Measurements from ENCODE around the gene LMO3. TPM values are rescaled to one million over a fixed set of nuclear protein-coding genes. Genes with fewer than 3 reads are reported as not detected.

LMO3 gene
- total and polyA plus RNA-seq, 2 experiments from 2014 or later: 7.9 to 15.1 TPM

DNA sequence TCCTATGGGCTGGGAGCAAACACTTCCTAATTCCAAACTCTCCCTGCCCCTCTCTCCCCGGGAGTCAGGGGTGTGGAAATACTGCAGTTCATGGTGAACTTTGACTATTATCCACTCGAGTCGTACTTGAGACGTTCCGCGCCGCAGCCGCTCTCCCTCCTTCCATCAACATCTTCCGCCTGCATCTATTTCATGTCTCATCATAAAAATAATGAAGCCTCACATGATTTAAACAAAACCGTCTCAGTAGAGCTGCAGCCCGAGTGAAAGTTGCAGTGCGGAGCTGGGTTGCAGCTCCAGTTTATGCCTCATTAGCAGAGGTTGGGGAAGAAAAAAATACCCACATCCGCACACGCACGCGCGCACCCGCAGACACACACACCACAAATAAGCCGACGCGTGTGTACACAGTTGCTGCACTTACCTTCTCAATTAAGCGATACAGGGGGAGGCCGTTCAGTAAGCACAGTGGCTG, 283 bp downstream of the LMO3 start:
- no peak overlapping the region for H3K27ac Mint-ChIP-seq
- no peaks in the 10 kb centered on the region for H3K36me3 Mint-ChIP-seq (ENCODE audit: low read depth)
- Histone ChIP-seq H3K9me2 (ENCODE audit: insufficient read depth) (no peaks in the 10 kb centered on the region), H3K4me2 (peak overlapping the region; percentile 97), H4K20me1 (replicated peaks; ENCODE audit: insufficient read depth) (no peaks in the 10 kb centered on the region), H3K27ac (ENCODE audit: low read depth) (no peak overlapping the region), H3F3A (replicated peaks; ENCODE audit: low read depth) (peaks cover 4% of the 10 kb centered on the region; the same call in 1 of the 2 replicates), H2AFZ (peak overlapping the region; percentile 65), H3K4me3 (peak overlapping the region; percentile 85), H3K4me1 (ENCODE audit: insufficient read depth) (peaks cover 67% of the 10 kb centered on the region), H3K79me2 (replicated peaks; ENCODE audit: insufficient read depth) (no peaks in the 10 kb centered on the region; the same call in 1 of the 2 replicates), H3K27me3 (ENCODE audit: insufficient read depth) (peaks cover 60% of the 10 kb centered on the region), H3K36me3 (ENCODE audit: insufficient read depth) (no peaks in the 10 kb centered on the region)
- H3K9me3 Mint-ChIP-seq: no peaks in the 10 kb centered on the region
- peak; percentile 41 for TF ChIP-seq EZH2 (IDR thresholded peaks at IDR 0.05; ENCODE audit: low read depth, unreplicated experiment)
- TF ChIP-seq, protein P1, sequence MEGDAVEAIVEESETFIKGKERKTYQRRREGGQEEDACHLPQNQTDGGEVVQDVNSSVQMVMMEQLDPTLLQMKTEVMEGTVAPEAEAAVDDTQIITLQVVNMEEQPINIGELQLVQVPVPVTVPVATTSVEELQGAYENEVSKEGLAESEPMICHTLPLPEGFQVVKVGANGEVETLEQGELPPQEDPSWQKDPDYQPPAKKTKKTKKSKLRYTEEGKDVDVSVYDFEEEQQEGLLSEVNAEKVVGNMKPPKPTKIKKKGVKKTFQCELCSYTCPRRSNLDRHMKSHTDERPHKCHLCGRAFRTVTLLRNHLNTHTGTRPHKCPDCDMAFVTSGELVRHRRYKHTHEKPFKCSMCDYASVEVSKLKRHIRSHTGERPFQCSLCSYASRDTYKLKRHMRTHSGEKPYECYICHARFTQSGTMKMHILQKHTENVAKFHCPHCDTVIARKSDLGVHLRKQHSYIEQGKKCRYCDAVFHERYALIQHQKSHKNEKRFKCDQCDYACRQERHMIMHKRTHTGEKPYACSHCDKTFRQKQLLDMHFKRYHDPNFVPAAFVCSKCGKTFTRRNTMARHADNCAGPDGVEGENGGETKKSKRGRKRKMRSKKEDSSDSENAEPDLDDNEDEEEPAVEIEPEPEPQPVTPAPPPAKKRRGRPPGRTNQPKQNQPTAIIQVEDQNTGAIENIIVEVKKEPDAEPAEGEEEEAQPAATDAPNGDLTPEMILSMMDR (conservative IDR thresholded peaks at IDR 0.05; ENCODE audit: low read depth in 2 of 2): no peak
- peak; percentile 12 for DNase-seq (ENCODE audit: low spot score)
- peaks cover 69% of the 10 kb centered on the region for H3K4me1 Mint-ChIP-seq
- H3K27me3 Mint-ChIP-seq (ENCODE audit: insufficient read depth, low read depth, poor library complexity): peaks cover 29% of the 10 kb centered on the region
- peak overlapping the region; percentile 89 for H3K4me3 Mint-ChIP-seq
- ATAC-seq: peak; percentile 9

GRCh38 chr12:16604596-16605252, 1.2 kb downstream of the LMO3 start:
- H3K27ac Mint-ChIP-seq: no peak overlapping the region

More at GRCh38 chr12:16604596-16605252, 1.2 kb downstream of the LMO3 start:
- DNase-seq (ENCODE audit: low spot score): peak; percentile 53
- H3K27me3 Mint-ChIP-seq (ENCODE audit: insufficient read depth, low read depth, poor library complexity): peaks cover 29% of the 10 kb centered on the region
- peak overlapping the region; percentile 97 for H3K4me2 ChIP-seq
- peaks cover 54% of the 10 kb centered on the region for H3K27me3 ChIP-seq (ENCODE audit: insufficient read depth)
- peak overlapping the region; percentile 73 for H2AFZ ChIP-seq
- peaks cover 66% of the 10 kb centered on the region for H3K4me1 Mint-ChIP-seq
- TF ChIP-seq EZH2 (IDR thresholded peaks at IDR 0.05; ENCODE audit: low read depth, unreplicated experiment) (peak; percentile 33), ZNF462 (CRISPR knock-in tag; IDR thresholded peaks at IDR 0.05) (no peak)
- H3K27ac ChIP-seq (ENCODE audit: low read depth): no peak overlapping the region
- H3K9me2 ChIP-seq (ENCODE audit: insufficient read depth): no peaks in the 10 kb centered on the region
- peaks cover 63% of the 10 kb centered on the region for H3K4me1 ChIP-seq (ENCODE audit: insufficient read depth)
- H3K36me3 ChIP-seq (ENCODE audit: insufficient read depth): no peaks in the 10 kb centered on the region
- ATAC-seq: peak; percentile 49
- H3K4me3 ChIP-seq: peak overlapping the region; percentile 85
- H4K20me1 ChIP-seq (replicated peaks; ENCODE audit: insufficient read depth): no peaks in the 10 kb centered on the region
- peaks cover 4% of the 10 kb centered on the region; the same call in 1 of the 2 replicates for H3F3A ChIP-seq (replicated peaks; ENCODE audit: low read depth)
- H3K36me3 Mint-ChIP-seq (ENCODE audit: low read depth): no peaks in the 10 kb centered on the region; the same call in 2 of the 3 replicates
- peak overlapping the region; percentile 89 for H3K4me3 Mint-ChIP-seq
- no peaks in the 10 kb centered on the region for H3K9me3 Mint-ChIP-seq
- no peaks in the 10 kb centered on the region; the same call in 1 of the 2 replicates for H3K79me2 ChIP-seq (replicated peaks; ENCODE audit: insufficient read depth)
